Breast epithelium (tissue), 3 donors: ENCODE measurements around the gene INIP.

ENCODE experiments used
- POLR2A ChIP-seq: fragments of 450-650 bp; IDR thresholded peaks from one replicate; pipeline ENCODE4 v1.6.1; 2016; ENCODE audit warnings: antibody characterized with exemption, mild to moderate bottlenecking, moderate library complexity
- POLR2AphosphoS5 ChIP-seq, 3 donors: sonication (generic); formaldehyde crosslinking; IDR thresholded peaks; one replicate each; pipeline ENCODE4 v1.6.1; 2017; ENCODE audit warnings: antibody characterized with exemption in 3 of 3

DNA sequence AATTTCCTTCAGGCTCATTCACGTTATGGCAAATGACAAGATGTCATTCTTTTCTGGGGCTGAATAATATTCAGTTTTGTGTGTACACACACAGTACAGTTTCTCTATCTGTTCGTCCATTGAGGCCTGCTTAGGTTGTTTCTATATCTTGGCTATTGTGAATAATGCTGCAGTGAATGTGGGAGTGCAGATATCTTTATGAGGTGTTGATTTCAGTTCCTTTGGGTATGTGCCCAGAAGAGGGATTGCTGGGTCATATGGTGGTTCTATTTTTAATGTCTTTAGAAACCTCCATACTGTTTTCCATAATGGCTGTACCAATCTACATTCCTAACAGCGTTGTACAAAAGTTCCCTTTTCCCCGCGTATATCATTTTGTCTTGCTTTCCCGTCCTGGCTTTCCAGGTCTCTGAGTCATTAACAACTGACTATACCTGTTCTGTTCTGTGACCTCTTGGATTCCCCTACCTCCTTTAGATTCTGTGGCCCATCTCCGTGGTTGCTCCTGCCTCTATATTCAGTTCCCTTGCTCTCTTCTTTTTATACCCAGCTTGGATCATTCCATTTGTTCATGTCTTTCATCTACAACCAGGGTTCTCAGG lies 39.5 kb upstream of the INIP start:
- TF ChIP-seq POLR2AphosphoS5 (IDR thresholded peaks at IDR 0.05) (no peak), POLR2A (no peak)
